K562 (cell line): ENCODE measurements around the gene REC8. TPM values are rescaled to one million over a fixed set of nuclear protein-coding genes. Genes with fewer than 3 reads are reported as not detected.

ENCODE experiments used
- DIDO1 ChIP-seq: fragments of 450-650 bp; IDR thresholded peaks from 2 replicates; pipeline ENCODE4 v1.6.1; 2016; ENCODE audit warnings: low read depth, missing biosample characterization, missing genetic modification characterization
- EP300 ChIP-seq: IDR thresholded peaks from 2 replicates; pipeline ENCODE4 v1.6.1; 2012; ENCODE audit warnings: low read length, improper control_type of control experiment
- ETS2 ChIP-seq: IDR thresholded peaks from 2 replicates; pipeline ENCODE4 v1.6.1; 2016; ENCODE audit warnings: borderline replicate concordance, missing genetic modification characterization, mild to moderate bottlenecking, moderate library complexity, missing compliant biosample characterization; ENCODE audit not compliant: poor library complexity, severe bottlenecking
- EWSR1 ChIP-seq: fragments of 450-650 bp; IDR thresholded peaks from 2 replicates; pipeline ENCODE4 v1.6.1; 2018; ENCODE audit warnings: borderline replicate concordance, mild to moderate bottlenecking, low read depth, moderate library complexity; ENCODE audit not compliant: partially characterized antibody
- GABPA ChIP-seq: fragments of 200-800 bp; sonication (Bioruptor generic); conservative IDR thresholded peaks from 2 replicates; pipeline ENCODE4 v1.6.1; 2016; ENCODE audit warnings: low read depth, missing genetic modification characterization, missing compliant biosample characterization
- HDAC6 ChIP-seq: IDR thresholded peaks from 2 replicates; pipeline ENCODE4 v1.6.1; 2012; ENCODE audit warnings: low read depth, mild to moderate bottlenecking, control low read depth, inconsistent platforms, low read length, moderate library complexity
- HDGF ChIP-seq: fragments of 450-650 bp; IDR thresholded peaks from 2 replicates; pipeline ENCODE4 v1.6.1; 2016
- JUNB ChIP-seq: fragments of 450-650 bp; formaldehyde crosslinking; conservative IDR thresholded peaks from 2 replicates; pipeline ENCODE4 v1.4.0; 2020; ENCODE audit warnings: mild to moderate bottlenecking
- MAFG ChIP-seq: fragments of 450-650 bp; conservative IDR thresholded peaks from 2 replicates; pipeline ENCODE4 v1.6.1; 2016; ENCODE audit warnings: missing genetic modification characterization, missing compliant biosample characterization
- MIER1 ChIP-seq: fragments of 450-650 bp; IDR thresholded peaks from 2 replicates; pipeline ENCODE4 v1.6.1; 2016; ENCODE audit warnings: antibody characterized with exemption, mild to moderate bottlenecking, low read depth
- MYNN ChIP-seq, 2 experiments: sonication (generic); formaldehyde crosslinking in 1 of 2; IDR thresholded peaks; 2 replicates each; pipeline versions ENCODE4 v1.5.0 to v1.6.1; 2016 to 2020; ENCODE audit warnings: antibody characterized with exemption in 1 of 2, missing genetic modification reagents in 1 of 2
- PHF8 ChIP-seq: fragments of 200-600 bp; sonication (generic); IDR thresholded peaks from 2 replicates; pipeline ENCODE4 v1.6.1; 2012; ENCODE audit warnings: mixed run types, mild to moderate bottlenecking, inconsistent platforms, low read length, moderate library complexity, borderline replicate concordance
- POLR3A ChIP-seq: IDR thresholded peaks from 2 replicates; pipeline ENCODE4 v1.6.1; 2011; ENCODE audit warnings: borderline replicate concordance, mild to moderate bottlenecking, moderate library complexity; ENCODE audit not compliant: insufficient read length, insufficient read depth; ENCODE audit errors: extremely low read depth
- RAD51 ChIP-seq: fragments of 450-650 bp; IDR thresholded peaks from 2 replicates; pipeline ENCODE4 v1.7.1; 2016; ENCODE audit warnings: low read depth, mild to moderate bottlenecking, borderline replicate concordance
- SAFB2 ChIP-seq: fragments of 200-400 bp; formaldehyde crosslinking; IDR thresholded peaks from 2 replicates; pipeline ENCODE4 v1.6.1; 2018; ENCODE audit warnings: borderline replicate concordance, low read length, low read depth, moderate library complexity; ENCODE audit not compliant: severe bottlenecking
- SETDB1 ChIP-seq: IDR thresholded peaks from one replicate; pipeline ENCODE4 v1.6.1; 2012; ENCODE audit warnings: low read length, control low read depth, inconsistent platforms
- TAF1 ChIP-seq: IDR thresholded peaks from 2 replicates; pipeline ENCODE4 v1.6.1; 2011; ENCODE audit warnings: mild to moderate bottlenecking, low read length, moderate library complexity; ENCODE audit not compliant: insufficient read depth, control insufficient read depth, severe bottlenecking; ENCODE audit errors: extremely low read depth
- YY1 ChIP-seq, 3 experiments: IDR thresholded peaks; 2 replicates each; pipeline ENCODE4 v1.6.1; 2011; ENCODE audit warnings: low read length in 2 of 3, mild to moderate bottlenecking in 2 of 3, moderate library complexity in 2 of 3, borderline replicate concordance in 1 of 3, control low read depth in 1 of 3, low read depth in 1 of 3; ENCODE audit not compliant: insufficient read depth in 3 of 3, insufficient replicate concordance in 2 of 3, control insufficient read depth in 1 of 3, insufficient read length in 1 of 3; ENCODE audit errors: extremely low read depth in 1 of 3
- ZBED1 ChIP-seq: IDR thresholded peaks from 2 replicates; pipeline ENCODE4 v1.6.1; 2014
- ZNF253 ChIP-seq: fragments of 250-450 bp; sonication (Bioruptor Pico); conservative IDR thresholded peaks from 2 replicates; pipeline ENCODE4 v1.6.1; 2021; ENCODE audit warnings: mild to moderate bottlenecking
- polyA plus RNA-seq, 8 experiments: library from polyadenylated mRNA; depleted of rRNA in 4 of 8; stranded (reverse) in 5 of 8; unstranded in 3 of 8; fragments of >200 nt; fragmentation: Nextera tagmentation in 2 of 8; fragmentation: Illumina TruSeq in 1 of 8; extraction: Ambion mirVana in 2 of 8; extraction: Trizol in 1 of 8; gene quantifications; 2 replicates each; pipeline versions ENCODE4 v1.2.1 to v1.2.3, GENCODE V29; 2011 to 2014; ENCODE audit warnings: inconsistent platforms in 1 of 8, missing spikeins in 1 of 8
- total RNA-seq, 7 experiments: library from RNA; depleted of rRNA in 6 of 7; stranded (reverse); fragments of >200 nt in 6 of 7; fragmentation: Illumina TruSeq in 2 of 7; extraction: Trizol in 2 of 7; gene quantifications; 2 replicates each; pipeline versions ENCODE4 v1.2.1 to v1.2.3, GENCODE V29; 2011 to 2021; ENCODE audit warnings: low replicate concordance in 1 of 7
- TF ChIP-seq, protein P1 (sequence below): fragments of 250-450 bp; sonication (Bioruptor Pico); IDR thresholded peaks from 2 replicates; pipeline ENCODE4 v1.5.1; 2021; ENCODE audit warnings: mild to moderate bottlenecking
- TF ChIP-seq, protein P2 (sequence below): fragments of 250-450 bp; sonication (Bioruptor Pico); IDR thresholded peaks from 2 replicates; pipeline ENCODE4 v1.8.0; 2021; ENCODE audit warnings: mild to moderate bottlenecking, moderate library complexity
- TF ChIP-seq, protein P3 (sequence below): fragments of 450-650 bp; formaldehyde crosslinking; IDR thresholded peaks from 2 replicates; pipeline ENCODE4 v1.4.0; 2022; ENCODE audit warnings: missing genetic modification characterization

Gene REC8
- total and polyA plus RNA-seq, 9 of the 15 experiments (the other 6 are each of a cell fraction or from before 2014, with no cell fraction given), result 0.11 to 2.5 (median 0.85) TPM

DNA sequence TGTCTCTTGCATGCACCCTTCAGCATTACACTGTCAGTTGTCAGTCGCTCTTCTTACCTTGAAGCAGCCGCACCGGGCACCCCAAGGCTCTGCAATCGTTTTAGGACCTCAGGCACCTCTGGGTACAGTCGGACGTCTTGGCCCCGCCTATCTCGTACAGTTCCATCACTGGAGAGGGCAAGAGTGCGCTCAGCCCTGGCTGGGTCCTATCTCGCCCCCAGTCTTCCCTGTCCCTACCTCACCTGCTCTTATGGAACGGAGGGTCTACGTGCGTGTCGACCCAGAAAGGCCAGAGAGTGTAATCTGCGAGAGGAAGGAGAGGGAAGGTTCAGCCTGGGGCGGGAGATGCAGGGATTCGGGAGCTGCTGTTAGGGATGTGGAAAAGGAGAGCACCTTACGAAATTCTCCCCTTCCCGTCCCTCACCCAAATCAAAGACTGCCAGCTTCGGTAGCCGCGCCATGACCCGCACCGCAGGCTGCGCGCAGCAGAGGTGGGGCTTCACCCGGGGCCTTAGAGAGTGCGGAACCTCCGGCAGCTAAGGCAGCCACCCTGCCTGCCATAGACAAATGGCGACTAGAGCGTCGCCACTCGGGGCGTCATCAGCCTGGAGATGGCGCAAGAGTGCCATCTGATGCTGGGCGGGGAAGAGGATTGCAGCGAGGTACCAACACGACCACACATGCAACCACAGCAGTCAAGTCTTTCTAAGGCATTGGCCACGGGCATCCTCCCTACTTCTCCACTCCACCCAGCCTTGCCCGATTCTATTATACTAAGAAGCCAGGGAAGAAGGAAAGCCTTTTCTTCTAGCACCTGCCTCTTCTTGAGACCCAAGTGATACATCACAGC, 43.8 kb downstream of the REC8 start, which contains the start of gene MDP1 (continued):
- no peak for TF ChIP-seq ZNF253 (CRISPR knock-in tag)
- TF ChIP-seq PHF8, result peak; percentile 84; the same call in 1 of the 2 replicates
- TF ChIP-seq ZBED1, result no peak
- TF ChIP-seq ETS2, result no peak
- TF ChIP-seq, protein P1, sequence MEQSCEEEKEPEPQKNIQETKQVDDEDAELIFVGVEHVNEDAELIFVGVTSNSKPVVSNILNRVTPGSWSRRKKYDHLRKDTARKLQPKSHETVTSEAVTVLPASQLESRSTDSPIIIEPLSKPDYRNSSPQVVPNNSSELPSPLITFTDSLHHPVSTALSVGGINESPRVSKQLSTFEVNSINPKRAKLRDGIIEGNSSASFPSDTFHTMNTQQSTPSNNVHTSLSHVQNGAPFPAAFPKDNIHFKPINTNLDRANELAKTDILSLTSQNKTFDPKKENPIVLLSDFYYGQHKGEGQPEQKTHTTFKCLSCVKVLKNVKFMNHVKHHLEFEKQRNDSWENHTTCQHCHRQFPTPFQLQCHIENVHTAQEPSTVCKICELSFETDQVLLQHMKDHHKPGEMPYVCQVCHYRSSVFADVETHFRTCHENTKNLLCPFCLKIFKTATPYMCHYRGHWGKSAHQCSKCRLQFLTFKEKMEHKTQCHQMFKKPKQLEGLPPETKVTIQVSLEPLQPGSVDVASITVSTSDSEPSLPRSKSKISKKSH (CRISPR knock-in tag), result no peak
- TF ChIP-seq EWSR1, result no peak
- TF ChIP-seq HDGF, result no peak
- no peak for TF ChIP-seq MYNN (IDR thresholded peaks at IDR 0.05)
- TF ChIP-seq MYNN (CRISPR knock-in tag; IDR thresholded peaks at IDR 0.05), result no peak
- TF ChIP-seq YY1 (IDR thresholded peaks at IDR 0.05; ENCODE audit: borderline replicate concordance in 1 of 3, control insufficient read depth in 1 of 3, extremely low read depth in 1 of 3, insufficient read depth in 3 of 3, insufficient read length in 1 of 3, insufficient replicate concordance in 2 of 3, low read depth in 1 of 3, low read length in 2 of 3), result peak; percentile 52 to 91 (median 85)
- TF ChIP-seq, protein P2, sequence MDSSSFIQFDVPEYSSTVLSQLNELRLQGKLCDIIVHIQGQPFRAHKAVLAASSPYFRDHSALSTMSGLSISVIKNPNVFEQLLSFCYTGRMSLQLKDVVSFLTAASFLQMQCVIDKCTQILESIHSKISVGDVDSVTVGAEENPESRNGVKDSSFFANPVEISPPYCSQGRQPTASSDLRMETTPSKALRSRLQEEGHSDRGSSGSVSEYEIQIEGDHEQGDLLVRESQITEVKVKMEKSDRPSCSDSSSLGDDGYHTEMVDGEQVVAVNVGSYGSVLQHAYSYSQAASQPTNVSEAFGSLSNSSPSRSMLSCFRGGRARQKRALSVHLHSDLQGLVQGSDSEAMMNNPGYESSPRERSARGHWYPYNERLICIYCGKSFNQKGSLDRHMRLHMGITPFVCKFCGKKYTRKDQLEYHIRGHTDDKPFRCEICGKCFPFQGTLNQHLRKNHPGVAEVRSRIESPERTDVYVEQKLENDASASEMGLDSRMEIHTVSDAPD (CRISPR knock-in tag), result no peak
- no peak for TF ChIP-seq RAD51
- TF ChIP-seq SAFB2, result no peak
- peak; percentile 81 for TF ChIP-seq TAF1
- no peak for TF ChIP-seq MIER1
- no peak for TF ChIP-seq HDAC6
- TF ChIP-seq, protein P3, sequence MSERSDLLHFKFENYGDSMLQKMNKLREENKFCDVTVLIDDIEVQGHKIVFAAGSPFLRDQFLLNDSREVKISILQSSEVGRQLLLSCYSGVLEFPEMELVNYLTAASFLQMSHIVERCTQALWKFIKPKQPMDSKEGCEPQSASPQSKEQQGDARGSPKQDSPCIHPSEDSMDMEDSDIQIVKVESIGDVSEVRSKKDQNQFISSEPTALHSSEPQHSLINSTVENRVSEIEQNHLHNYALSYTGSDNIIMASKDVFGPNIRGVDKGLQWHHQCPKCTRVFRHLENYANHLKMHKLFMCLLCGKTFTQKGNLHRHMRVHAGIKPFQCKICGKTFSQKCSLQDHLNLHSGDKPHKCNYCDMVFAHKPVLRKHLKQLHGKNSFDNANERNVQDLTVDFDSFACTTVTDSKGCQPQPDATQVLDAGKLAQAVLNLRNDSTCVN (CRISPR knock-in tag), result no peak
- TF ChIP-seq JUNB, result no peak
- no peak for TF ChIP-seq DIDO1 (tag)
- TF ChIP-seq SETDB1, result no peak
- TF ChIP-seq MAFG (tag), result no peak
- peak; percentile 38; the same call in 1 of the 2 replicates for TF ChIP-seq EP300
- no peak for TF ChIP-seq POLR3A
- 0 out of 2 replicates have a peak, but pooled peaks have one; percentile 42 for TF ChIP-seq GABPA (tag)
